ENCODE results near the gene ISLR2.

ISLR2 gene

DNA sequence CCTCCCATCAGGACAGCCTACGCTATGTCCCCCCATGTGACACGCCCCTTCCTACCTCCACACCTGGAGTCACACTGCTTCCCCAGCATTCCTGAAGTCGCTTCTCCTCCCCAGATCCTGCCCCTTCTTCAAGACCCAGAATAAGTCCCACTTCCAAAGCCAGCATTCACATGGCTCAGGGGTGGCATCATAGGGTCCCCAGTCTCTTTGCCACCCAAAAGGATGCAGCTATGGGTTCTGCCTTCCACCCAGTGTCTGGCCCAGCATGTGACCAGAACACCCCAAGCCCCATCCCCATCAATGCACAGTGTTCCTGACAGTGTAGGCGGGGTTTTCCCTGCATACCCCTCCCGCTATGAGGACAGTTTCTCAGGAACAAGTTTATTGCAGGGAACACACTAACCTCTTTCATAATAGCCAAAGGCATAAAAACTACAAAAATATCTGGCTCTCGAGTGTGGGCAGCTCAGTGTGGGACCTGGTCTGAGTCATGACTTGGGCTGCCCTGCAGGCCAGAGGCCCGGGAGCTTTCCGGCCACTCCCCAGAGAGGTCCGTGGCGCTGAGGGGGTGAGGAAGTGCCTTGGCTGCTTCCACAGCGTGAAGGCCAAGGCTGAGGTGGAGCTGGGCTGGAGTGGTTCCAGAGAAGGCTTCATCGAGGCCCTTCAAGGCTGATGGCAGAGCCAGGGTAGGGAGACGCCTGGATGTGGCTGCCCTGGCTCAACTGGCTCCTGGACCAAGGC lies 48.9 kb downstream of the ISLR2 start:
- no peak for DNase-seq

DNA sequence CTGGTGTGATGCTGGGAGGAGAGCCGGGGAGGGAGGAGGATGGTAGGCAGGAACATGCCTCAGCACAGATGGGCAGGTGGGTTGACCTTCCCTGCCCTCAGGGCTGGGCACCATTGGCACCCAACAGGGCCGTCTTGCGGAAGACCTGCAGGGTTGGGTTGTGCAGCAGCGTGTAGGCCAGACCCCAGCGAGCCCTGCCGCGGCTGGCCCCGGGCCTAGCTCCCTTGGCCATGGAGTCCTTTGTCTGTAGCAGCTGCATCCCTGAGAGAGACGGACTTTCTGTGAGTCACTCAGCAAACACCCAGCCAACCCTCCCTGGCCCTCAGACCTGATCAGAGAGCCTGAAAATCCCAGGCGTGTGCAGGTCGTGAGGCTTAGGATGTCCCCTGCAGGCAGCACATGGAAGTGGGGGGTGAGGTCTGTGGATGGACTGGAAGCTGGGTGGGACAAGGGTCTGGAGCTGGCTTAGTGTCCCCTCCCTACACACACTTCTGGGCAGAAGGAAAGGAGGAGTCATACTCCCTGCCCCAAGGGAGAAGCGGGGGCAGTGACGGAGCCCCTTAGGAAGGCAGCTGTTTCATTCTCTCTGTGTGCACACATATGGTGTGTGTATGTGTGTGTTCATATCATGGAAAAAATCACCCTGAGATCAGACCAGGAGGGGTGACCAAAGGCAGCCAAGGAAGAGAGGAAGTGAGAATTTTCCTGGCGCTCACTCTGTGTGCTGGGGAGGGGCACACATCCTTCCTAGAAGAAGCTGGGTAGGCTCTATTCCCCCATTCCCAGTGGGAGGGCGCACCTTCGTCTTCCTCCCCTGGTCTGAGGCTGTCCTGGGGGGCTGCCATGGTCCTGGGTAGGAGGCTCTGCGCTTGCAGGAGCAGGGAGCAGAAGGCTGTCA lies 49.8 kb downstream of the ISLR2 start:
- DNase-seq: no peak

DNA sequence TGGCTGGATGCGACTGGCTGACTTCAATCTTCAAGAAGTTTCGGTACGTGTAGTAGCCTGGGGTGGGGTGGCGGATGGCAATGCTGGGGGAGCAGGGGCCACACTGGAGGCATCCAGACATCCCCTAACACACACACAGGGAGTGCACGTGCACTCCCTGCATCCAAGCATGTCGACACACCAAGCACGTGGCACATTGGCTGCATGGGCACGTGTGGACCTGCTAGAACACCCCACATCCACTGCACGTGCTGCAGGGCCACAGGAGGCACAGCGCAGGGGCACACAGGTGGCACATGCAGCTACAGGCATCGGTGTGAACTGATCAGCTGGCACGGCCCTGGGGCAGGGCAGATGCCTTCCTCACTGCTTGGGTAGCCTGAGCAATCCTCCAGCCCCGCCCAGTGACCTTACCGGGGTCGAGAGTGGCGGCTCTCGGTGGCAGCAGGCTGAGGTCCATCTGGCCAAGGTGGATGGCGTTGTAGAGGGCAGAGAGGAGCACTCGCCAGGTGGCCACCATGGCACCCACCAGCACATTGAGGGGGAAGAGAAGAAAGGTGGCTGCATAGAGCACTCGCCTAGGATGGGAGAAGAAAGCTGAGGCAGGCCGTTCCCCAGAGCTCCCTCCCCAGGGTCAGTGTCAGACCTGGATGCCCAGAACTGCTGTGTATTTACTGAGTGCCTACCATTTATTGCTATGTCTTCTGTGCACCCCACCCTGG lies 50.7 kb downstream of the ISLR2 start:
- no peak for DNase-seq

DNA sequence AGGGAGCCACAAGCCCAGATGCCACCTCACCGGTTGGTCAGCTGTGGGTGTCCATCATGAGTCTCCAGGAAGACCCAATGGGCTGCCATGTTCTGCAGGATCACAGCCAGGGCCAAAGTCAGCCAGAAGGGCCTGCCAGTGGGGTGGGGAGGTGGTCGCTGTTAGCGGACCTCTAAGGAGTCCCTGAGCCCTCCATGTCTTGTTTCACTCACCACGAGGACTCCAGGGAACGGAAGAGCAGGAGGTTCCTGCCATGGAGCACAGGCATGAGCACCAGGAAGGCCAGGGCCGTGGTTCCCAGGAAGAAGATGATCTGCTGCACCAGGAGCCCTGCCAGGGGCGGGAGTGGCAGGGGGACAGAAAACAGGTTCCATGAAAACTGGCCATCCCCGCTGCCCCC lies 51.7 kb downstream of the ISLR2 start:
- no peak for DNase-seq

DNA sequence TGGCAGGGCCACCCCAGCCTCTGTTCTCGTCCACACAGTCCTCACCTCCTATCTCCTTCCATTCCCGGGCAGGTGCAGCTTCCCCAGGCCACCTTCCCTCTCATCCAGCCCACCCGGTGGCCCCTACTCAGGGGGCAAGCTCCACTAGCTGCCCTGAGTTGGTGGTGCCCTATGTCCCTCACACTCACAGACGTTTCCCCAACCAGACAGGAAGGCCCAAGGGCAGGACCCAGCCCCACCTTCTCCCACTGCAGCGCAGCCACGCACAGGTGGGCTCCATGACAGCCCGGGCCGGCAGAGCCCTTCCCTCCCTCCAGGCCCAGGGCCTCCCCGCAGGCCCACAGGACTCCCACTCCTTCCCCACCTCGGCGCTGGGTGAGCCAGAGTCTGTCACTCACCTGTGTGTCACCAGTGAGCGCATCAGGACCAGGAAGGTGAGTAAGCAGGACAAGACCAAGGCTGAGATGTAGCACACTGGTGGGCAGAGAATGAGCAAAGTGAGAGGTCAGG lies 54.3 kb downstream of the ISLR2 start:
- no peak for DNase-seq

DNA sequence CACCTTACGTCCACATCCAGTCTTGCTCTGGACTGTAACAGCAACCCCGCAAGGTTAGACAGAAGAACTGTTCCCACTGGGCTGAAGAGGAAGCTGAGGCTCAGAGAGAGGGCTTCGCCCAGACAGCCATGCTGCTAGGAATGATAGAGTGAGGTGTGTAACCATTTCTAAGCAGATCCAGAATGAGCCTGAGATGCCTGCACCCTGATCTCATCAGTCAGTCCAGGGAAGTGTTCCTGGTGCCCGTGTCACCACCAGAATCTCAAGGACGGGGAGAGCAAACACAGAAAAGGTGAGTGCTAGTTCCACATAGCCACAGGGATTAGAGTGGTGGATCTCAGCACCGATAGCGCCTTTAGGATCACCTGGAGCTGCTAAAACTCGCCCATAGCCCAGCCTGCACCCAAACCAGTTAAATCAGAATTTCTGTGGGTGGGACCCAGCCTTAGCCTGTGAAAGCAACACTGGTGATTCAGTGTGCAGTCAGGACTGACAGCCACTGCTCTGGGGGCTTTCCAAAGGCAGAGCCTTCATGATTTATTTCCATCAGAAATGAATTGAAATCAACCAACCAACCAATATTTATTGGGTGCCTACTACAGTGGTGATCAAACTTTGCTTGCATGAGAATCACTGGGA lies 55.4 kb downstream of the ISLR2 start:
- no peak for DNase-seq

Measured in hematopoietic multipotent progenitor cell treated with erythropoietin and hydrocortisone succinate and interleukin-3 and kit ligand, for 6 days (in vitro differentiated cells).